Gastrocnemius medialis (tissue), 4 donors: ENCODE measurements around the gene APEX1. TPM values are rescaled to one million over a fixed set of nuclear protein-coding genes. Genes with fewer than 3 reads are reported as not detected.

ENCODE experiments used
- ATAC-seq, 2 donors: fragments of 150-250 bp; one replicate each; pipeline ENCODE4 v1.9.1; 2016
- DNase-seq, 2 donors: peaks; one replicate each; pipeline ENCODE4 v3.0.0-alpha.2; 2019
- H3K27ac ChIP-seq, 4 donors: fragments of 200-600 bp; sonication (generic); 1 replicate in 1 of 4; 2 replicates in 3 of 4; pipeline ENCODE4 v1.5.1; 2016 to 2018; ENCODE audit warnings: mild to moderate bottlenecking in 2 of 4, moderate library complexity in 1 of 4
- H3K27me3 ChIP-seq, 3 donors: fragments of 200-600 bp; sonication (generic) in 2 of 3; 1 replicate in 1 of 3; 2 replicates in 2 of 3; pipeline versions ENCODE4 v1.5.1 to v1.6.0; 2016 to 2019; ENCODE audit warnings: mild to moderate bottlenecking in 1 of 3, moderate library complexity in 1 of 3
- H3K36me3 ChIP-seq, 2 donors: fragments of 200-600 bp; sonication (generic) in 1 of 2; one replicate each; pipeline ENCODE4 v1.5.1; 2017 to 2018
- H3K4me1 ChIP-seq, 2 donors: fragments of 200-600 bp; sonication (generic) in 1 of 2; one replicate each; pipeline ENCODE4 v1.5.1; 2016 to 2017; ENCODE audit warnings: mild to moderate bottlenecking in 2 of 2
- H3K4me3 ChIP-seq, 4 donors: fragments of 200-600 bp; sonication (generic) in 3 of 4; 1 replicate in 1 of 4; 2 replicates in 3 of 4; pipeline ENCODE4 v1.5.1; 2016 to 2019; ENCODE audit warnings: mild to moderate bottlenecking in 2 of 4
- H3K9me3 ChIP-seq, 3 donors: fragments of 200-600 bp; sonication (generic) in 2 of 3; 1 replicate in 1 of 3; 2 replicates in 2 of 3; pipeline ENCODE4 v1.5.1; 2016 to 2019
- CTCF ChIP-seq, 5 experiments: fragments of 450-650 bp in 3 of 5; fragments of 200-600 bp in 2 of 5; sonication (generic) in 2 of 5; IDR thresholded peaks in 4 of 5; conservative IDR thresholded peaks in 1 of 5; 1 replicate in 4 of 5; 2 replicates in 1 of 5; pipeline ENCODE4 v1.5.1; 2016 to 2019; ENCODE audit warnings: antibody characterized with exemption in 5 of 5, mild to moderate bottlenecking in 3 of 5, moderate library complexity in 3 of 5
- POLR2A ChIP-seq, 2 donors: fragments of 450-650 bp; IDR thresholded peaks; one replicate each; pipeline ENCODE4 v1.6.1; 2017; ENCODE audit warnings: antibody characterized with exemption in 2 of 2, mild to moderate bottlenecking in 2 of 2, moderate library complexity in 2 of 2
- in situ Hi-C, 4 donors: fragments of 200-750 bp; cut with MboI; loops; one replicate each; pipeline versions ENCODE4 v1.15.0 to v1.8.0; 2017; ENCODE audit warnings: low sequenced_read_pairs in 4 of 4
- intact Hi-C: fragments of 100-400 bp; cut with DNase I; formaldehyde crosslinking; loops from one replicate; pipeline ENCODE4 v1.15.1; 2023; ENCODE audit warnings: low total_unique reads
- total RNA-seq, 4 donors: library from RNA; depleted of rRNA; stranded (reverse); fragments of >200 nt; gene quantifications; one replicate each; pipeline versions ENCODE4 v1.1.0 to v1.2.3, GENCODE V29; 2016

Gene APEX1
- total RNA-seq, 4 donors from 2014 or later, result 65.6 to 132 (median 94.2) TPM

DNA sequence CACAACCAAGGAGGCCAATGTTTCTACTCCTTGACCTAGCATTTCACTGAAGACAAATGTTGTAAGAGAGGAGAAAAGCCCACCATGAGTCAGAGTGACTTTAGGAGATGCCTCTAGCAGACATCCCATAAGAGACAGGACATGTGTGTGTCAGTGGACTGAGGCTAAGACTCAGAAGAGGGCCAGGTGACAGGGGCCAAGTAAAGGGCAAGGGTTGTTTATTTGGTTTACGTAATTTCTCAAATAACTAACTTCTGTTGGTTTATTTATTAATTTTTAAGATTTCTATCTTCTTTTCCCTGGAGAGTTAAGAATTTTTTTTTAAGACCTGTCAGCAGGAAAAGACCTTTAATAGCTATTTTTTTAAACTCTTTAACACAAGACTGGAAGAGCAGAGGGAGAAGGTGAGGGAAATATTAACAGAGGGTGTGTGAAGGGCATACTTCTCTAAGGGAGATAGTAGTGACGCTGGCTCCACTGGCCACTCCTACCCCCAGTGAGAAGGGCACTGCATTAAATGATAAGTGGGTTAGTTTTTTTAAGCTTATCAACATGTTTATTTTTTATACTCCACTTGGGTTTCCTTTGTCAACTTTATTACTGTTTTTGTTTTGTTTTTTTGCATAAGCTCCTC lies 17.6 kb downstream of the APEX1 start:
- H3K4me3 ChIP-seq, result no peak overlapping the region
- ATAC-seq, result no peak
- H3K4me1 ChIP-seq, result peaks cover 7 to 17% of the 10 kb centered on the region in 2 donors
- intact Hi-C loops (no loop called here), in situ Hi-C loops (loop anchor here (25.0 kb wide), 2 partner anchors 135 to 565 kb away; partner anchors contain the start of genes CCNB1IP1 (in 3 of the 4), PARP2 (in 3 of the 4), NDRG2 (in 1 of the 4) and RNASE13 (in 1 of the 4))
- peaks cover 0 to 27% of the 10 kb centered on the region in 2 donors for H3K36me3 ChIP-seq
- no peak overlapping the region for H3K27ac ChIP-seq
- H3K9me3 ChIP-seq, result no peaks in the 10 kb centered on the region
- H3K27me3 ChIP-seq, result no peaks in the 10 kb centered on the region
- DNase-seq, result no peak
- no peak for TF ChIP-seq CTCF (IDR thresholded peaks at IDR 0.05 in 4 of 5, conservative IDR thresholded peaks at IDR 0.05 in 1 of 5)
- no peak for TF ChIP-seq POLR2A (IDR thresholded peaks at IDR 0.05)

GRCh38 chr14:20476776-20477175 lies 21.8 kb downstream of the APEX1 start:
- H3K4me3 ChIP-seq, result no peak overlapping the region
- H3K36me3 ChIP-seq, result peaks cover 0 to 27% of the 10 kb centered on the region in 2 donors
- in situ Hi-C loops (no loop called here), intact Hi-C loops (no loop called here)
- ATAC-seq (no peak), DNase-seq (no peak)
- no peaks in the 10 kb centered on the region for H3K4me1 ChIP-seq
- H3K27me3 ChIP-seq, result no peaks in the 10 kb centered on the region
- TF ChIP-seq POLR2A (IDR thresholded peaks at IDR 0.05) (no peak), CTCF (IDR thresholded peaks at IDR 0.05 in 4 of 5, conservative IDR thresholded peaks at IDR 0.05 in 1 of 5) (no peak)
- H3K9me3 ChIP-seq, result no peaks in the 10 kb centered on the region
- H3K27ac ChIP-seq, result no peak overlapping the region

DNA sequence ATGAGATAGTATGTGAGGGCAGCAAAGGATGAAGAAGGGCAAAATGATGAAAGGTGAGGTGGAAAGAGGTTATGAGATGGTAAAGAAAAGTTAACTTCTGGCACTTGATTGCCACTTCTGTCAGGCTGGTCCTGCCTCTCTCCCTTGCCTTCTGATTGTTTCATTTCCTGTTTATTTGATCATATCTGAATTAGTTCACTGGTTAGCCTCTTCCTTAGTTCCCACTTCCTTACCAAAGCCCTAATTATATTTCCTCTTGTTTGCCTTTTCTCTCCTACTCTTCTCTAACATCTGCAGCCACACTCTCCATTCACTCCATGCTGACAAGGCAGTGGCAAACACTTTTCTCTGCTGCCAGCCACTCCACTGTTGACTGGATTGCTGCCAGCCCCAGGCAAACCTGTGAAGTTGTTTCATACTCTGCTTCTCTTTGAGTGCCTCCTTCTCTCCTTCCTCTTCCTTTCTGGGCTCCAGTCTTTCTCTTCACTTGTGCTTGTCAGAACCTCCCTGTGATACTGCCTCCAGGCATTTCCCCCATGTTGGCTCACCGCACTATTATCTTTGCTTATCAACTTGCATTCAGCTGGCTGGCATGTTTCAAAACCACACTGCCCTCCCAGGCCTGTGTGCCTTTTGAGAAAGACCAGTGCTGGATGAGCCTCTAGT lies 22.3 kb downstream of the APEX1 start:
- ATAC-seq, result no peak
- Histone ChIP-seq H3K4me3 (no peak overlapping the region), H3K9me3 (no peaks in the 10 kb centered on the region), H3K27ac (peak overlapping the region in 2 of 4 donors; percentile 10 to 32), H3K27me3 (no peaks in the 10 kb centered on the region), H3K36me3 (peaks cover 0 to 27% of the 10 kb centered on the region in 2 donors), H3K4me1 (no peaks in the 10 kb centered on the region)
- DNase-seq, result no peak
- no peak for TF ChIP-seq POLR2A (IDR thresholded peaks at IDR 0.05)
- no peak for TF ChIP-seq CTCF (IDR thresholded peaks at IDR 0.05 in 4 of 5, conservative IDR thresholded peaks at IDR 0.05 in 1 of 5)
- in situ Hi-C loops (no loop called here), intact Hi-C loops (no loop called here)

GRCh38 chr14:20478894-20479293 lies 23.9 kb downstream of the APEX1 start:
- no peak for TF ChIP-seq CTCF (IDR thresholded peaks at IDR 0.05 in 4 of 5, conservative IDR thresholded peaks at IDR 0.05 in 1 of 5)
- no peak for TF ChIP-seq POLR2A (IDR thresholded peaks at IDR 0.05)
- DNase-seq (no peak), ATAC-seq (no peak)
- intact Hi-C loops (no loop called here), in situ Hi-C loops (no loop called here)
- H3K36me3 ChIP-seq, result peaks cover 0 to 18% of the 10 kb centered on the region in 2 donors
- no peaks in the 10 kb centered on the region for H3K4me1 ChIP-seq
- H3K9me3 ChIP-seq, result no peaks in the 10 kb centered on the region
- H3K4me3 ChIP-seq, result no peak overlapping the region
- no peak overlapping the region for H3K27ac ChIP-seq
- H3K27me3 ChIP-seq, result no peaks in the 10 kb centered on the region
